B cell (primary cell): ENCODE data around the gene CPSF4L. TPM values are rescaled to one million over a fixed set of nuclear protein-coding genes. Genes with fewer than 3 reads are reported as not detected.
A peak's percentile ranks its signal among the peaks of the same experiment; 100 is the strongest.

ENCODE experiments used
- ATAC-seq: fragments of 200-7000 bp; cut with Tn5 transposase; one replicate; pipeline ENCODE4 v1.10.0; 2021; ENCODE audit warnings: low read depth, mild to moderate bottlenecking, moderate number of reproducible peaks, moderate library complexity
- CTCF ChIA-PET: fragments of 350-600 bp; sonication (Branson Sonifier 250); formaldehyde crosslinking; loops from one replicate; lab custom pipeline; 2021; ENCODE audit warnings: antibody characterized with exemption, inconsistent platforms; lab: Charles Lee
- POLR2A ChIA-PET: fragments of 350-600 bp; sonication (Branson Sonifier 250); formaldehyde crosslinking; loops from one replicate; lab custom pipeline; 2021; ENCODE audit warnings: antibody characterized with exemption; lab: Charles Lee
- DNase-seq: peaks from one replicate; pipeline ENCODE4 v3.0.0; 2013
- H2AFZ ChIP-seq: 2 replicates; pipeline ENCODE4 v1.6.1; 2012; ENCODE audit warnings: mild to moderate bottlenecking, low read depth, low read length; ENCODE audit not compliant: insufficient read depth, poor library complexity, severe bottlenecking
- H3K27ac ChIP-seq, 2 donors: 1 replicate in 1 of 2; 2 replicates in 1 of 2; pipeline ENCODE4 v1.5.1; 2012 to 2013; ENCODE audit warnings: low read length in 2 of 2, mild to moderate bottlenecking in 2 of 2, moderate library complexity in 1 of 2
- H3K27me3 ChIP-seq, 4 experiments: fragments of 200-600 bp in 1 of 4; sonication (generic) in 1 of 4; replicated peaks in 1 of 4; 1 replicate in 2 of 4; 2 replicates in 2 of 4; pipeline versions ENCODE4 v1.6.1 to v1.7.0; 2013 to 2016; ENCODE audit warnings: low read length in 3 of 4, mild to moderate bottlenecking in 2 of 4, mixed read lengths in 1 of 4, moderate library complexity in 1 of 4; ENCODE audit not compliant: insufficient read depth in 4 of 4, control insufficient read depth in 3 of 4; ENCODE audit errors: control extremely low read depth in 1 of 4
- H3K36me3 ChIP-seq, 2 experiments: replicated peaks in 1 of 2; 1 replicate in 1 of 2; 2 replicates in 1 of 2; pipeline versions ENCODE4 v1.6.1 to v1.7.1; 2013; ENCODE audit warnings: low read length in 1 of 2; ENCODE audit not compliant: insufficient read depth in 2 of 2, control insufficient read depth in 1 of 2; ENCODE audit errors: control extremely low read depth in 1 of 2, extremely low read depth in 1 of 2
- H3K4me1 ChIP-seq, 2 donors: fragments of 200-600 bp in 1 of 2; sonication (generic) in 1 of 2; 1 replicate in 1 of 2; 2 replicates in 1 of 2; pipeline versions ENCODE4 v1.5.1 to v1.6.1; 2013 to 2017; ENCODE audit warnings: low read length in 2 of 2; ENCODE audit not compliant: control insufficient read depth in 2 of 2, insufficient read depth in 2 of 2
- H3K4me2 ChIP-seq: replicated peaks from 2 replicates; pipeline ENCODE3; 2012; ENCODE audit warnings: mild to moderate bottlenecking, low read depth, low read length; ENCODE audit not compliant: poor library complexity, severe bottlenecking
- H3K4me3 ChIP-seq, 5 experiments: fragments of 200-600 bp in 1 of 5; sonication (generic) in 1 of 5; 1 replicate in 3 of 5; 2 replicates in 2 of 5; pipeline versions ENCODE4 v1.5.1 to v1.7.0; 2011 to 2016; ENCODE audit warnings: low read length in 4 of 5, mild to moderate bottlenecking in 4 of 5, low read depth in 2 of 5, control low read depth in 1 of 5, moderate library complexity in 1 of 5; ENCODE audit not compliant: insufficient read depth in 1 of 5; ENCODE audit errors: control extremely low read depth in 1 of 5, extremely low read depth in 1 of 5
- H3K79me2 ChIP-seq: fragments of 200-600 bp; sonication (generic); one replicate; pipeline ENCODE4 v1.6.0; 2016; ENCODE audit warnings: low read length; ENCODE audit not compliant: control insufficient read depth, insufficient read depth
- H3K9ac ChIP-seq: fragments of 200-600 bp; sonication (generic); 2 replicates; pipeline ENCODE4 v1.6.1; 2017; ENCODE audit warnings: mild to moderate bottlenecking, low read length, moderate library complexity
- H3K9me3 ChIP-seq, 3 donors: one replicate each; pipeline versions ENCODE4 v1.6.1 to v1.7.1; 2013; ENCODE audit warnings: low read length in 2 of 3; ENCODE audit not compliant: control insufficient read depth in 2 of 3, insufficient read depth in 1 of 3; ENCODE audit errors: control extremely low read depth in 1 of 3
- H4K20me1 ChIP-seq: 2 replicates; pipeline ENCODE4 v1.6.0; 2012; ENCODE audit warnings: mild to moderate bottlenecking, low read length; ENCODE audit not compliant: insufficient read depth, control insufficient read depth, poor library complexity, severe bottlenecking
- H3K27ac Mint-ChIP-seq: one replicate; pipeline ENCODE4 v1.8.0; 2021; ENCODE audit warnings: mixed read lengths
- H3K27me3 Mint-ChIP-seq: one replicate; pipeline ENCODE4 v1.8.0; 2021; ENCODE audit warnings: mixed read lengths
- H3K4me1 Mint-ChIP-seq: one replicate; pipeline ENCODE4 v1.8.0; 2021; ENCODE audit warnings: mixed read lengths
- H3K4me3 Mint-ChIP-seq: one replicate; pipeline ENCODE4 v1.8.0; 2021; ENCODE audit warnings: mixed read lengths
- H3K9me3 Mint-ChIP-seq: one replicate; pipeline ENCODE4 v1.8.0; 2022; ENCODE audit warnings: mixed read lengths; ENCODE audit not compliant: insufficient read depth
- EZH2 ChIP-seq: IDR thresholded peaks from 2 replicates; pipeline ENCODE4 v1.6.1; 2012; ENCODE audit warnings: borderline replicate concordance, low read depth, mild to moderate bottlenecking, moderate library complexity, low read length; ENCODE audit not compliant: insufficient read depth, poor library complexity, severe bottlenecking
- WGBS: methylation state at CpG from one replicate; pipeline ENCODE4 v1.1.5; 2013; ENCODE audit warnings: missing lambda C conversion rate; ENCODE audit not compliant: insufficient coverage; 5-methylcytosine and 5-hydroxymethylcytosine counted together
- intact Hi-C: fragments of 100-400 bp; cut with micrococcal nuclease; formaldehyde crosslinking; loops from one replicate; pipeline ENCODE4 v1.10.0; 2022
- polyA plus RNA-seq: library from polyadenylated mRNA; depleted of rRNA; stranded (reverse); fragments of >200 nt; gene quantifications from 2 replicates; pipeline ENCODE4 v1.2.3, GENCODE V29; 2012
- total RNA-seq, 2 donors: library from RNA; stranded (reverse); fragments of 120-200 nt in 1 of 2; gene quantifications; 1 replicate in 1 of 2; 2 replicates in 1 of 2; pipeline versions ENCODE4 v1.2.3 to v1.2.4, GENCODE V29; 2013 to 2022
- TF ChIP-seq, protein P1 (sequence below): fragments of 200-600 bp; IDR thresholded peaks from one replicate; pipeline ENCODE4 v1.8.0; 2022; ENCODE audit warnings: antibody characterized with exemption, mild to moderate bottlenecking

Gene CPSF4L
- total and polyA plus RNA-seq, 2 donors (not counting 1 experiment from before 2014, with no cell fraction given) = not detected

- intact Hi-C loops = loop anchor here (5.0 kb wide), 1 partner anchor 39 kb away; the partner anchor contains the start of gene CDC42EP4
- Histone ChIP-seq H4K20me1 (no peaks in the 10 kb centered on the region), H3K27me3 (no peaks in the 10 kb centered on the region), H3K9ac (no peak overlapping the region), H3K4me2 (no peak overlapping the region), H3K4me3 (no peak overlapping the region), H3K79me2 (no peaks in the 10 kb centered on the region), H2AFZ (no peak overlapping the region), H3K9me3 (peaks cover 0 to 5% (median 0%) of the 10 kb centered on the region in 3 donors), H3K27ac (no peak overlapping the region), H3K4me1 (peaks cover 0 to 8% of the 10 kb centered on the region in 2 donors), H3K36me3 (no peaks in the 10 kb centered on the region)
- Mint-ChIP-seq H3K4me3 (no peak overlapping the region), H3K9me3 (no peaks in the 10 kb centered on the region), H3K27me3 (no peaks in the 10 kb centered on the region), H3K4me1 (peaks cover 6% of the 10 kb centered on the region), H3K27ac (no peak overlapping the region)
- ATAC-seq (no peak), DNase-seq (no peak)
- no peak for TF ChIP-seq EZH2
- TF ChIP-seq, protein P1, sequence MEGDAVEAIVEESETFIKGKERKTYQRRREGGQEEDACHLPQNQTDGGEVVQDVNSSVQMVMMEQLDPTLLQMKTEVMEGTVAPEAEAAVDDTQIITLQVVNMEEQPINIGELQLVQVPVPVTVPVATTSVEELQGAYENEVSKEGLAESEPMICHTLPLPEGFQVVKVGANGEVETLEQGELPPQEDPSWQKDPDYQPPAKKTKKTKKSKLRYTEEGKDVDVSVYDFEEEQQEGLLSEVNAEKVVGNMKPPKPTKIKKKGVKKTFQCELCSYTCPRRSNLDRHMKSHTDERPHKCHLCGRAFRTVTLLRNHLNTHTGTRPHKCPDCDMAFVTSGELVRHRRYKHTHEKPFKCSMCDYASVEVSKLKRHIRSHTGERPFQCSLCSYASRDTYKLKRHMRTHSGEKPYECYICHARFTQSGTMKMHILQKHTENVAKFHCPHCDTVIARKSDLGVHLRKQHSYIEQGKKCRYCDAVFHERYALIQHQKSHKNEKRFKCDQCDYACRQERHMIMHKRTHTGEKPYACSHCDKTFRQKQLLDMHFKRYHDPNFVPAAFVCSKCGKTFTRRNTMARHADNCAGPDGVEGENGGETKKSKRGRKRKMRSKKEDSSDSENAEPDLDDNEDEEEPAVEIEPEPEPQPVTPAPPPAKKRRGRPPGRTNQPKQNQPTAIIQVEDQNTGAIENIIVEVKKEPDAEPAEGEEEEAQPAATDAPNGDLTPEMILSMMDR = no peak
- CTCF ChIA-PET = no interaction called here
- POLR2A ChIA-PET = no interaction called here
- no CpG with 5 or more reads among the region's 8 CpGs for WGBS
Measured at GRCh38 chr17:73272906-73273218, 11.2 kb upstream of the CPSF4L start.

DNA sequence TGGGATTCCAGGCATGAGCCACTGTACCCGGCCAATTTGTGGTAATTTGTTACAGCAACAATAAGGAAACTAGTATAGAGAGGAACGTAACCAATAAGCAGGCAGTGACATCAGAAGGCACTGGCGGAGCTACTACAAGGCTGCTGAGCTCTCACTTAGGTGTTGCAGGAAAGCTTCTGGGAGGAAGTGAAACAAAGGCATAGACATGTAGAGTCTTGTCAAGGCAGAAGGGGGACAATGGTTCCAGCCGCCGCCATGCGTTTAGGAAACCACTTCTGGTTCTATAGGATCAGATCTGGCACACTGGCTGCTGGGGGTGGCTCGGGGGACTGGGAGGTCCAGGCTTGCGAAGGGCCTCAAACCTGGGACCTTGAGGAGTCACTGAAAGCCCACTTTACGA, 9.4 kb upstream of the CPSF4L start:
- H3K4me2 ChIP-seq = peak overlapping the region; percentile 40

More for the DNA sequence above, 9.4 kb upstream of the CPSF4L start:
- Histone ChIP-seq H3K79me2 (no peaks in the 10 kb centered on the region), H3K4me3 (no peak overlapping the region), H3K9me3 (peaks cover 0 to 5% (median 0%) of the 10 kb centered on the region in 3 donors), H3K27ac (no peak overlapping the region), H3K36me3 (no peaks in the 10 kb centered on the region), H2AFZ (peak overlapping the region; percentile 42), H3K4me1 (peaks cover 0 to 8% of the 10 kb centered on the region in 2 donors), H4K20me1 (no peaks in the 10 kb centered on the region), H3K9ac (no peak overlapping the region), H3K27me3 (no peaks in the 10 kb centered on the region)
- TF ChIP-seq, protein P1 = no peak
- no peak for TF ChIP-seq EZH2
- no peaks in the 10 kb centered on the region for H3K27me3 Mint-ChIP-seq
- intact Hi-C loops = loop anchor here (5.0 kb wide), 1 partner anchor 41 kb away; the partner anchor contains the start of gene CDC42EP4
- ChIA-PET POLR2A (no interaction called here), CTCF (no interaction called here)
- H3K9me3 Mint-ChIP-seq = no peaks in the 10 kb centered on the region
- peak; percentile 58 for DNase-seq
- peak overlapping the region; percentile 45 for H3K4me3 Mint-ChIP-seq
- peaks cover 6% of the 10 kb centered on the region for H3K4me1 Mint-ChIP-seq
- ATAC-seq = peak; percentile 78
- H3K27ac Mint-ChIP-seq = no peak overlapping the region
- WGBS = 71% methylated on average over 7 of the region's 9 CpGs
